ENCODE results near the gene CYP3A4.

Gene CYP3A4

GRCh38 chr7:99829524-99830160 lies 45.7 kb upstream of the CYP3A4 start:
- no peak for TF ChIP-seq ARNTL (CRISPR knock-in tag; IDR thresholded peaks at IDR 0.05; ENCODE audit: borderline replicate concordance, low read depth)
- no peak for TF ChIP-seq CSRNP3 (CRISPR knock-in tag; IDR thresholded peaks at IDR 0.05)
- no peak for TF ChIP-seq SNAI2 (CRISPR knock-in tag; IDR thresholded peaks at IDR 0.05)
- TF ChIP-seq TOX (CRISPR knock-in tag; IDR thresholded peaks at IDR 0.05; ENCODE audit: borderline replicate concordance) = no peak
- TF ChIP-seq ZNF8 (CRISPR knock-in tag; IDR thresholded peaks at IDR 0.05) = no peak
- no peak for TF ChIP-seq CSDC2 (CRISPR knock-in tag; IDR thresholded peaks at IDR 0.05)
- no peak for TF ChIP-seq PPARA (CRISPR knock-in tag; IDR thresholded peaks at IDR 0.05; ENCODE audit: borderline replicate concordance)
- TF ChIP-seq OSR1 (CRISPR knock-in tag; IDR thresholded peaks at IDR 0.05) = no peak
- TF ChIP-seq ZFP3 (CRISPR knock-in tag; IDR thresholded peaks at IDR 0.05) = no peak
- ATAC-seq = no peak

DNA sequence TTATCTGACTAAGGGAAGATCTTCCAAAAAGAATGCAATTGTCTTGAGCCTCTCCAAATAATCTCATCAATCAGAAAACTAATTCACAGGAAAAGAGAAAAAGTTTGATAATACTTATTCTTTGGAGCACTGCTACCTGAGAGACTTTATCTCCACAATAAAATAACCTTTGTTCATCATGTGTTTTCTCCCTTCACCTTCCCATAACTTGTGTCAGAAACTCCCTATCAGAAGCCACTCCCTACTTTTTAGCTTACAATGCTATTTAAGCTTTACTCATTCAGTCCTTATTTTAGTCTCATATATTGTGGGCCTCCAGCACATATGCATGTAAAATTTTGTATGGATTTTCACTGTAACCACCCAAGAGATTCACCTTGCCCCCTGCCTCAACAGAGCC lies 44.8 kb upstream of the CYP3A4 start:
- TF ChIP-seq CSDC2 (CRISPR knock-in tag; IDR thresholded peaks at IDR 0.05) (no peak), ZFP3 (CRISPR knock-in tag; IDR thresholded peaks at IDR 0.05) (no peak), ZC3H10 (CRISPR knock-in tag; IDR thresholded peaks at IDR 0.05) (no peak), ISL1 (CRISPR knock-in tag; IDR thresholded peaks at IDR 0.05) (no peak), CSRNP3 (CRISPR knock-in tag; IDR thresholded peaks at IDR 0.05) (no peak)
- TF ChIP-seq, protein P1, sequence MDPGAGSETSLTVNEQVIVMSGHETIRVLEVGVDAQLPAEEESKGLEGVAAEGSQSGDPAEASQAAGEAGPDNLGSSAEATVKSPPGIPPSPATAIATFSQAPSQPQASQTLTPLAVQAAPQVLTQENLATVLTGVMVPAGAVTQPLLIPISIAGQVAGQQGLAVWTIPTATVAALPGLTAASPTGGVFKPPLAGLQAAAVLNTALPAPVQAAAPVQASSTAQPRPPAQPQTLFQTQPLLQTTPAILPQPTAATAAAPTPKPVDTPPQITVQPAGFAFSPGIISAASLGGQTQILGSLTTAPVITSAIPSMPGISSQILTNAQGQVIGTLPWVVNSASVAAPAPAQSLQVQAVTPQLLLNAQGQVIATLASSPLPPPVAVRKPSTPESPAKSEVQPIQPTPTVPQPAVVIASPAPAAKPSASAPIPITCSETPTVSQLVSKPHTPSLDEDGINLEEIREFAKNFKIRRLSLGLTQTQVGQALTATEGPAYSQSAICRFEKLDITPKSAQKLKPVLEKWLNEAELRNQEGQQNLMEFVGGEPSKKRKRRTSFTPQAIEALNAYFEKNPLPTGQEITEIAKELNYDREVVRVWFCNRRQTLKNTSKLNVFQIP (CRISPR knock-in tag; IDR thresholded peaks at IDR 0.05; ENCODE audit: borderline replicate concordance, low read depth) = no peak
- no peak for ATAC-seq

DNA sequence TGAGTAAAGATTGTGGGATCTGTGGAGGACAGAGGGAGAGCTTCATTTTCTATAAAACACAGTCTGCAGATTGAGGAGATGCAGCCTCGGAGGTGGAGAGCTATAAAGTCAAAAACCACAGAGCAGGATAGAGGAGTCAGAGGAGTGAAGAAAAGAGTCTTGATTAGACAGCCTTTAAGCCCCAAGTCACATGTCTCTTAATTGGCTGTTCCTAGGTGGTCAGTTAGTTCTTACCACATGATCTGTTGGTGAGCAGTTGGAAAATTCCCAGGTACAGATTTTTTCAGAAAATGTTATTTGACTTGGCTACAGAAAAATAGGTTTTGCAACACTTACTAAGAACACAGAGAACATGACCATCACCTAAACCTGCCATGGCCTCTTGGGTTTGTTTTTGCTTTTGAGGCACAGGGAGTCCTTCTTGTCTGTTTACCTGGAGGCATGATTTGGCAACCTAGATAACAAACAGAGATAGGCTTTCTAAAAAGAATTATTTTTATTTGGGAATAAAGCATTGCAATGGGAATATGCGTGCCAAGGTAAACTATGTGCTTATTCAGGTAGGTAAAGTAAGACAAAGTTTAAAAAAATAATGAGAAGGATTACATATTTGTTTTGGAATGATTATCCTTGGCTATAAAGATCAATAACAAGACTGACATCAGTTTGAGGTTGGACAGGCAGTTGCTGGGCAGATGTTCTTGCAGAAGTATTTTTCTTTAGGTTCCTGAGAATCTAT lies 43.2 kb upstream of the CYP3A4 start:
- TF ChIP-seq ARNTL (CRISPR knock-in tag; IDR thresholded peaks at IDR 0.05; ENCODE audit: borderline replicate concordance, low read depth) (no peak), RARB (CRISPR knock-in tag; IDR thresholded peaks at IDR 0.05) (no peak), PPARA (CRISPR knock-in tag; IDR thresholded peaks at IDR 0.05; ENCODE audit: borderline replicate concordance) (no peak), ZC3H10 (CRISPR knock-in tag; IDR thresholded peaks at IDR 0.05) (no peak), CREB5 (CRISPR knock-in tag; IDR thresholded peaks at IDR 0.05; ENCODE audit: low read depth) (no peak), GLIS3 (CRISPR knock-in tag; IDR thresholded peaks at IDR 0.05) (no peak), ZNF565 (CRISPR knock-in tag; conservative IDR thresholded peaks at IDR 0.05; ENCODE audit: low read depth) (no peak), CSDC2 (CRISPR knock-in tag; IDR thresholded peaks at IDR 0.05) (no peak), SNAI2 (CRISPR knock-in tag; IDR thresholded peaks at IDR 0.05) (no peak), ZFP30 (CRISPR knock-in tag; IDR thresholded peaks at IDR 0.05) (no peak), BACH2 (CRISPR knock-in tag; IDR thresholded peaks at IDR 0.05; ENCODE audit: borderline replicate concordance) (no peak), OSR1 (CRISPR knock-in tag; IDR thresholded peaks at IDR 0.05) (no peak), TOX (CRISPR knock-in tag; IDR thresholded peaks at IDR 0.05; ENCODE audit: borderline replicate concordance) (no peak), ZFP3 (CRISPR knock-in tag; IDR thresholded peaks at IDR 0.05) (no peak), ZNF8 (CRISPR knock-in tag; IDR thresholded peaks at IDR 0.05) (no peak), ZNF70 (CRISPR knock-in tag; IDR thresholded peaks at IDR 0.05) (no peak), ESRRG (CRISPR knock-in tag; IDR thresholded peaks at IDR 0.05) (no peak)
- TF ChIP-seq, protein P1 (CRISPR knock-in tag; IDR thresholded peaks at IDR 0.05; ENCODE audit: borderline replicate concordance, low read depth) = no peak
- TF ChIP-seq, protein P2, sequence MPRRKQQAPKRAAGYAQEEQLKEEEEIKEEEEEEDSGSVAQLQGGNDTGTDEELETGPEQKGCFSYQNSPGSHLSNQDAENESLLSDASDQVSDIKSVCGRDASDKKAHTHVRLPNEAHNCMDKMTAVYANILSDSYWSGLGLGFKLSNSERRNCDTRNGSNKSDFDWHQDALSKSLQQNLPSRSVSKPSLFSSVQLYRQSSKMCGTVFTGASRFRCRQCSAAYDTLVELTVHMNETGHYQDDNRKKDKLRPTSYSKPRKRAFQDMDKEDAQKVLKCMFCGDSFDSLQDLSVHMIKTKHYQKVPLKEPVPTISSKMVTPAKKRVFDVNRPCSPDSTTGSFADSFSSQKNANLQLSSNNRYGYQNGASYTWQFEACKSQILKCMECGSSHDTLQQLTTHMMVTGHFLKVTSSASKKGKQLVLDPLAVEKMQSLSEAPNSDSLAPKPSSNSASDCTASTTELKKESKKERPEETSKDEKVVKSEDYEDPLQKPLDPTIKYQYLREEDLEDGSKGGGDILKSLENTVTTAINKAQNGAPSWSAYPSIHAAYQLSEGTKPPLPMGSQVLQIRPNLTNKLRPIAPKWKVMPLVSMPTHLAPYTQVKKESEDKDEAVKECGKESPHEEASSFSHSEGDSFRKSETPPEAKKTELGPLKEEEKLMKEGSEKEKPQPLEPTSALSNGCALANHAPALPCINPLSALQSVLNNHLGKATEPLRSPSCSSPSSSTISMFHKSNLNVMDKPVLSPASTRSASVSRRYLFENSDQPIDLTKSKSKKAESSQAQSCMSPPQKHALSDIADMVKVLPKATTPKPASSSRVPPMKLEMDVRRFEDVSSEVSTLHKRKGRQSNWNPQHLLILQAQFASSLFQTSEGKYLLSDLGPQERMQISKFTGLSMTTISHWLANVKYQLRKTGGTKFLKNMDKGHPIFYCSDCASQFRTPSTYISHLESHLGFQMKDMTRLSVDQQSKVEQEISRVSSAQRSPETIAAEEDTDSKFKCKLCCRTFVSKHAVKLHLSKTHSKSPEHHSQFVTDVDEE (CRISPR knock-in tag; IDR thresholded peaks at IDR 0.05) = no peak
- TF ChIP-seq, protein P3, sequence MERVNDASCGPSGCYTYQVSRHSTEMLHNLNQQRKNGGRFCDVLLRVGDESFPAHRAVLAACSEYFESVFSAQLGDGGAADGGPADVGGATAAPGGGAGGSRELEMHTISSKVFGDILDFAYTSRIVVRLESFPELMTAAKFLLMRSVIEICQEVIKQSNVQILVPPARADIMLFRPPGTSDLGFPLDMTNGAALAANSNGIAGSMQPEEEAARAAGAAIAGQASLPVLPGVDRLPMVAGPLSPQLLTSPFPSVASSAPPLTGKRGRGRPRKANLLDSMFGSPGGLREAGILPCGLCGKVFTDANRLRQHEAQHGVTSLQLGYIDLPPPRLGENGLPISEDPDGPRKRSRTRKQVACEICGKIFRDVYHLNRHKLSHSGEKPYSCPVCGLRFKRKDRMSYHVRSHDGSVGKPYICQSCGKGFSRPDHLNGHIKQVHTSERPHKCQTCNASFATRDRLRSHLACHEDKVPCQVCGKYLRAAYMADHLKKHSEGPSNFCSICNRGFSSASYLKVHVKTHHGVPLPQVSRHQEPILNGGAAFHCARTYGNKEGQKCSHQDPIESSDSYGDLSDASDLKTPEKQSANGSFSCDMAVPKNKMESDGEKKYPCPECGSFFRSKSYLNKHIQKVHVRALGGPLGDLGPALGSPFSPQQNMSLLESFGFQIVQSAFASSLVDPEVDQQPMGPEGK (CRISPR knock-in tag; IDR thresholded peaks at IDR 0.05; ENCODE audit: borderline replicate concordance) = no peak
- ATAC-seq = no peak

Data from SK-N-SH treated with all-trans-retinoic acid at 6 μM for 48 hours (cell line).